ENCODE results near the gene KLHL36.

DNA sequence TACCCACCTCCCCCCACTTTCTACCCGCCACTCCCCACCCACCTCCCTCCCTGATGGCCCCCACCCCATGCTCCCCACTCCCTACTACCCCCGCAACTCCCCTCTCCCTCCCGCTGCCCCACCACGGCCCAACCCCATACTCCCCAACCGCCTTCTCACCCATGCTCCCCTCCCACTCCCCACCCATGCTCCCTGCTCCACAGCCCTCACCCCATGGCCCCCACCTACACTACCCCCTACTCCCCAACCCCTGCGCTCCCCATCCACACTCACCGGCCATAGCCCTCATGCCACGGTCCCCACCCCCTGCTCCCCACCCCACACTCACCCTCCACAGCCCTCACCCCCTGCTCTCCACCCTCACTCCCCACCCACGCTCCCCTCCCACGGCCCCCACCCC is 44.4 kb upstream of the KLHL36 start:
- TF ChIP-seq, protein P1, sequence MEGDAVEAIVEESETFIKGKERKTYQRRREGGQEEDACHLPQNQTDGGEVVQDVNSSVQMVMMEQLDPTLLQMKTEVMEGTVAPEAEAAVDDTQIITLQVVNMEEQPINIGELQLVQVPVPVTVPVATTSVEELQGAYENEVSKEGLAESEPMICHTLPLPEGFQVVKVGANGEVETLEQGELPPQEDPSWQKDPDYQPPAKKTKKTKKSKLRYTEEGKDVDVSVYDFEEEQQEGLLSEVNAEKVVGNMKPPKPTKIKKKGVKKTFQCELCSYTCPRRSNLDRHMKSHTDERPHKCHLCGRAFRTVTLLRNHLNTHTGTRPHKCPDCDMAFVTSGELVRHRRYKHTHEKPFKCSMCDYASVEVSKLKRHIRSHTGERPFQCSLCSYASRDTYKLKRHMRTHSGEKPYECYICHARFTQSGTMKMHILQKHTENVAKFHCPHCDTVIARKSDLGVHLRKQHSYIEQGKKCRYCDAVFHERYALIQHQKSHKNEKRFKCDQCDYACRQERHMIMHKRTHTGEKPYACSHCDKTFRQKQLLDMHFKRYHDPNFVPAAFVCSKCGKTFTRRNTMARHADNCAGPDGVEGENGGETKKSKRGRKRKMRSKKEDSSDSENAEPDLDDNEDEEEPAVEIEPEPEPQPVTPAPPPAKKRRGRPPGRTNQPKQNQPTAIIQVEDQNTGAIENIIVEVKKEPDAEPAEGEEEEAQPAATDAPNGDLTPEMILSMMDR (IDR thresholded peaks at IDR 0.05 in 8 of 11, conservative IDR thresholded peaks at IDR 0.05 in 3 of 11), result no peak
- TF ChIP-seq POLR2AphosphoS5 (IDR thresholded peaks at IDR 0.05) (no peak), POLR2A (IDR thresholded peaks at IDR 0.05) (no peak)

Measured in spleen (tissue), 7 donors.